ENCODE results near the gene IQGAP1.
"Not testable (repeated sequence)": the region's sequence is repeated elsewhere in the genome, so short reads cannot be mapped to it uniquely, and the experiment has no call there.

The IQGAP1 gene

DNA sequence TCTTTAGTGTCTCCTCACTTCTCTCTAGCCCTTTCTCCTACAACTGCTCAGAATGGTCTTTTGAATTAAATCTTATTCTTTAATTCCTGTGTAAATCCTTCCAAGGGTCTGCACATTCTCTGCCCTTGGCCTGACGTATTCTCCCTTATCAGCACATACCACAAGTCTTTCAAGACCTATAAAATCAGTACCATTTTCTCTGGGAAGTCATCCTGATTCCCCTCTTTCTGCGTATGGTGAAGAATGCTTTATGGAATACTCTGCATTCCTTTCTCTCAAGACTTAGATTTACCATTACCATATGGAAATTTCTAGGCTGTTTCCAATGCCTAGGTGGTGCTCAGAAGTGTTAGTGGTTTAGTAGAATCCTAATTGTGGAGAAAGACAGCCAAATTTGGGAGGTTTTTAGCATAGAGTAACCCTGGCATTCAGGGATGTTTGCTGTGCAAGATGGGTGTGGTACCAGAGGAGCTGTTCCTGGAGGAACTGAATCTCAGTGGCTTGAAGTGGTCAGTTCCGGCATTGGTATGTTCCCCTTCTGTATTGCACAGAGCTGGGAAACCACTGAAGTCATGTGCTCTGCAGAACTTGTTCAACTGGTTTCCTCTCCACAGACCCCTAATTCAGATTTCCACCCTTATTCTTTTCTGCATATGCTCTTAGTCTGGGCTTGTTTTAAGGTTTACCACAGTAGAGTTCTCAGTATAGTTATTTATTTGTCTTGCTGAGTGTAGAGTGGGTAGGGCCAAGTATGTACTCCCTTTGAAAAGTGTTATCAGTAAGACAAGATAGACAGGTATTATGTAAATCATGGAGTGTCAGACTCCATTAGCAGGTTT, 24.5 kb downstream of the IQGAP1 start:
- no peak for DNase-seq

DNA sequence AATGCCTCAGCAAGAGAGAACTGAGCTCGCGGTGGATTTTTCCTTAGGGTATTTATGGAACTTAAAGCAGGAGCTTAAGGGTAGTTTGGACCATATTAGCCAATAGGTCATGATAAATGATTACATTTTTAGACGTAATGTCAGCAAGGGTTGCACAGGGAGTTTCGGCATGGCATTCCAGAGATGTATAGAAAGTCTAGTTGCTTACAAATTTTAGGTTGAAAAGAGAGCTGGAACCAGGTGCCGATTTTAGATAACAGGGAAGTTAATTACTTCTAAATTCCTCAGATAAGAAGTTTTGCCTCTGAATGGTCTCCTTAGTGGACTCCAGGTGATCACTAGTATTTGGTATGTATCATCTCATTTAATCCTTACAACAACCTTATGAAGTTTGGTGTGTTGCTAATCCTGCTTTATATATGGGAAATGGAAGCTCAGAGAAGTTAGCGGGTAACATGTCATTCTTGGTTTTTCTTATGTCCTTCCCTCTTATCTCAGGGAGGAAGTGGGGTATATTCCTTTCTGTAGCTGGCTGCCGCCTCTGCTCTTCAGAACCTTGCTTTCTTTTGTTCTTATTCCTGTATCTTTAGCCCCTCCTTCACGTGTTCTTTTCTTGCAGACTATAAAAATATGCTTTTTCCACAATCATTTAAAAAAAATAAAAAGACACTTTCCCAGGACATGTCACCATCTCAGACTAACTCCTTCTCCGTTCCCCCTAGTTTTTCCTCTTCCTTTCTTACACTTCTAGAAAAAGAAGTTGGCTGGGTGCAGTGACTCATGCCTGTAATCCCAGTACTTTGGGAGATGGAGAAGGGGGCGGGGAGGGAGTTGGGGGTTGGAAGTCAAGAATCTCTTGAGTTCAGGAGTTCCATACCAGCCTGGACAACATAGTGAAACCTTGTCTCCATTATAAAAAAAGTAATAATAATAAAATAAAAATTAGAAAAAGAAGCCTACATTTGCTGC, 25.7 kb downstream of the IQGAP1 start:
- DNase-seq = no peak

- peak; percentile 53 for DNase-seq
Measured at GRCh38 chr15:90414408-90415028, 26.5 kb downstream of the IQGAP1 start.

GRCh38 chr15:90416052-90416451, 28.0 kb downstream of the IQGAP1 start:
- not testable (repeated sequence) for DNase-seq

GRCh38 chr15:90418627-90419026, 30.6 kb downstream of the IQGAP1 start:
- no peak for DNase-seq

DNA sequence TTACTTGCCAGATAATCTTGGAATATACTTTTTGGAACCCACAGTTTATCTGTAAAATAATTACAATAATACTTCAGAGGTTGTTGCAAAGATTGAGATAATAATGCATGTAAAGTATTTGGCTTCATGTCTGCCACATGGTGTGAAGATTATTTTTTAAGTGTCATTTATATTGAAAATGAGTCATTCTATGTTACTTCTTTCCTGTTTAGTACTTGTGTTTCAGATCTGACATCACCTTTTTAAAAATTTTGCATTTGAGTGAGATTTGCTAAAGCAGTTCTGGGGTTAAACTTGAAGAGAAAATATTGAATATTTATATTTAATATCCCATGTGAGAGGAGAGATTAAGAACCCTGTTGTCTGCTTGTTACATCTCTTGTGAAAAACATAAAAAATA, 31.2 kb downstream of the IQGAP1 start:
- DNase-seq = peak; percentile 54

- DNase-seq = peak; percentile 93
Measured at GRCh38 chr15:90419738-90420406, 31.8 kb downstream of the IQGAP1 start.

GRCh38 chr15:90420451-90420850, 32.4 kb downstream of the IQGAP1 start:
- no peak for DNase-seq

DNA sequence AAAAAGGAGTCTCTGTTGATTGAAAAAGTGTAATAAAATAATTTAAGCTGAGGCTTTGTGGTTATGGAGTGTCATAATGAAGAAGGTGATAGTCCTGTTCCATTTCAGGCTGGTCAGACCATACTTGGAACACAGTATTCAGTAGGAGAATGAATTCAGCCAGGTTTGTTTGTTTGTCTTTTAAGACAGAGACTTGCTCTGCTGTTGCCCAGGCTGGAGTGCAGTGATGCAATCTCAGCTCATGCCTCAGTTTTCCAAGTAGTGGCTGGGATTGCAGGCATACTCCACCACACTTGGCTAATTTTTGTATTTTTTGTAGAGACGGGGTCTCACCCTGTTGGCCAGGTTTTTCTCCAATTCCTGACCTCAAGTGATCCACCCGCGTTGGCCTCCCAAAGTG, 33.5 kb downstream of the IQGAP1 start:
- no peak for DNase-seq

DNA sequence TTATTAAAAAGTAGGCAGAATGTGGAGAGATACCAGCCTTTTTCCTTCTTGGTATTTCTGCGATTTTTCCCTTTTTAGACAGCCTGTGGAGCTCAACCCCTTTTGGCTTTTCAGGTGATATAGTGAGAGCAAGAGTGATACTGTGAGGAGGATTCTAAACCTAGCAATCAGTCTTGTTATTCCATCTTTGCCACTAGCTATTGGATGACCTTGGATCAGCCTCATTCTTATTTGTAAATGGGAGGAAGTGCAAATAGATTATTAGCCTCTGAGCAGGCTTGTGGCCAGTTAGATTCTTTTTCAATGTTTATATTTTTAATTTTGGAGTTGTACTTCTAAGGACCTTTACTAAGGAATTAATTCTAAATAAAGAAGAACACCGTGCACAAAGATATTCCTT, 34.0 kb downstream of the IQGAP1 start:
- no peak for DNase-seq

- DNase-seq = no peak
Measured at GRCh38 chr15:90422936-90423335, 34.9 kb downstream of the IQGAP1 start.

DNA sequence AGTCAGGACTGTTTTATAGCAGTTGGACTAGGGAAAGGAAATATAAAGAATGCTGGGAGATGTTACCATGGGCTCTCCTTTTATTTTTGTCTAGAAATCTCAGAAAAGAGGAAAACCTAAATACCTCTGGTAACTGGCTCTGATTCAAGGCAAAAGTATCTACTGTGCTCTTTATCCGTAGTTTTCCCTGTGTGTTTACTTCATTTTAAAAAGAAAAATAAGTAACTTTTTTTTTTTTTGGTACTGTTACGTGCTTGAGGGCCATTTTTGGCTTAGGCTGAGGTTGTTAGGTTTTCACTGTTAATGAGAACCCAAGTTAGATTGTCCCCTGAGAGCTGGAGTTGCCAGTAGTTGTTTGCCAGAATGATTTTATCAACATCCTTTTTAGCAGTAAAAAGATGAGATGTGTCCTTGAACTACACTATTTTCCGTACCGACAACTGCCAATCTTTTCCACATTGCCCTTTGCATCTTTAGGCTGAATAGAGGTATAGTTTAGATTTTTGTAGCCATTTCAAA, 35.8 kb downstream of the IQGAP1 start:
- no peak for DNase-seq

GRCh38 chr15:90425726-90426346, 37.8 kb downstream of the IQGAP1 start:
- DNase-seq = no peak

- no peak for DNase-seq
Measured at GRCh38 chr15:90427185-90427584, 39.1 kb downstream of the IQGAP1 start.

GRCh38 chr15:90432253-90432652, 44.2 kb downstream of the IQGAP1 start:
- no peak for DNase-seq

- no peak for DNase-seq
Measured at GRCh38 chr15:90435652-90436337, 47.8 kb downstream of the IQGAP1 start.

DNA sequence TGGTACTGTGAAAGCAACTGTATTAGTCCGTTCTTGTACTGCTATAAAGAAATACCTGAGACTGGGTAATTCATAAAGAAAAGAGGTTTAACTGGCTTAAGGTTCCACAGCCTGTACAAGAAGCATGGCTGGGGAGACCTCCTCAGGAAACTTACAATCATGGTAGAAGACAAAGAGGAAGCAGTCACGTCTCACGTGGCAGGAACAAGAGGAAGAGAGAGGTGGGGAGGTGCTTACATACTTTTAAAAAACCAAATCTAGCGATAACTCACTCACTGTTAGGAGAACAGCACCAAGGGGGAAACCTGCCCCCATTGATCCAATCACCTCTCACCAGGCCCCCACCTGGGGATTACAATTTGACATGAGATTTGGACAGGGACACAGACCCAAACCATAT, 48.9 kb downstream of the IQGAP1 start:
- no peak for DNase-seq

- no peak for DNase-seq
Measured at GRCh38 chr15:90437516-90437915, 49.5 kb downstream of the IQGAP1 start.

DNA sequence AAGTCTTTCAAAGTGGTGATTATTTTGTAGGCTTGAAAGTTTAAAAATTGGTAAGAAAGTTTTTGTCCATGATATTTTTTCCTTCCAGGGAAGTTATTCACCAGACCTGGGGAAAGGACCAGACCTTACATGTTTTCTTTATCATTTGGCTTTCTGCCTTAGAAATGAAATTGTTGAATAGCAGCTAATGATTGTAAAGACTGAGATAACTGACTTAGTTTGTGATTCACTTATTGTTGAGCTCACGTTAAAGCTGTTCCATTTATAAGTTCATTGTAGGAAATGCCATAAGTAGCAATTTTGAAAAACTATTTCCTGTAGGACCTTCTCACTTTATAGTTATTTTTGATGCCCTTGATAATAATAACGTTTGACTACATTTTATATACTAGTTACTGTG, 51.9 kb downstream of the IQGAP1 start:
- DNase-seq = no peak

DNA sequence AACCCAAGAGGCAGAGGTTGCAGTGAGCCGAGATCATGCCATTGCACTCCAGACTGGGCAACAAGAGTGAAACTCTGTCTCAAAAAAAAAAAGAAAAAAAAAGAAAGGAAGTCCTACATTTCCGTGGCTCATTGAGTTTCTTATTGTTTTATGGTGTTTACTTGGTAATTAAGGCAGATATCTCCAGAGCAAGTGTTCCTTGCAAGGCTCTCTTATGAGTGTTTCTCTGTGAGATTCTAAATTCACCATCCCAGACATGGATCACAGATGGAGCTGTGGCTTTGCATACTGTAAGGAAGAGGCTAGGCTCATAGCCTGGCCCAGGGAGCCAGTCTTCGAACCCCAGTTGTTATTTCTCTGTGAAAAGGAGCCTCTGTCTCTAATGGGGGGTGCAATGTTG, 53.0 kb downstream of the IQGAP1 start:
- DNase-seq = no peak

- DNase-seq = no peak
Measured at GRCh38 chr15:90442423-90442822, 54.4 kb downstream of the IQGAP1 start.

All from activated CD4-positive, alpha-beta T cell treated with anti-CD3 and anti-CD28 coated beads, Interleukin-10, Interleukin-2, amounts not matched to agents 100 ng/mL and 50 ng/mL, durations not matched to agents 16 hours and 8 hours (primary cell).